ENCODE results near the gene CEMIP. TPM values are rescaled to one million over a fixed set of nuclear protein-coding genes. Genes with fewer than 3 reads are reported as not detected.

CEMIP gene
- total RNA-seq, 1 donor from 2014 or later, result 5.3 TPM

DNA sequence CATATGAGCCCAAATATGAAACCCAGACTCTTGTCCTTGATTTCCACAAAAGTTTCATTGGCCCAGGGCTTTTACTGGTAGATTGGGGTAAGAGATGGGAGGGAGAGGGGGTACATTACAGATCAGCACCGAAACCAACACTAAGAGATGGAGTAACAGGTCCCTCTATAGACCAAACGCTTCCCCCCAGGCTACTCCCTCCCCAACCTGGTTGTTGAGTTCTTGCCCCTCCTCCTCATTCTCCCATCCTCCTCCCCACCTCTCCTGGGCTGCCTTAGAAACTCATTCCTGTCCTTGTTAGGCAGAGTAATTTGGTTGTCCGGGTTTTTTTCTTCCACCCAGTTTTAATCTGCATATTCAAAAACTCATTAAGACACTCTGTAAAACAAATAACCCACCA lies 136.3 kb downstream of the CEMIP start:
- H3K36me3 ChIP-seq (ENCODE audit: control insufficient read depth, insufficient read depth, low read length), result no peaks in the 10 kb centered on the region
- FAIRE-seq (no peak), DNase-seq (ENCODE audit: low read depth) (no peak)
- TF ChIP-seq, protein P1, sequence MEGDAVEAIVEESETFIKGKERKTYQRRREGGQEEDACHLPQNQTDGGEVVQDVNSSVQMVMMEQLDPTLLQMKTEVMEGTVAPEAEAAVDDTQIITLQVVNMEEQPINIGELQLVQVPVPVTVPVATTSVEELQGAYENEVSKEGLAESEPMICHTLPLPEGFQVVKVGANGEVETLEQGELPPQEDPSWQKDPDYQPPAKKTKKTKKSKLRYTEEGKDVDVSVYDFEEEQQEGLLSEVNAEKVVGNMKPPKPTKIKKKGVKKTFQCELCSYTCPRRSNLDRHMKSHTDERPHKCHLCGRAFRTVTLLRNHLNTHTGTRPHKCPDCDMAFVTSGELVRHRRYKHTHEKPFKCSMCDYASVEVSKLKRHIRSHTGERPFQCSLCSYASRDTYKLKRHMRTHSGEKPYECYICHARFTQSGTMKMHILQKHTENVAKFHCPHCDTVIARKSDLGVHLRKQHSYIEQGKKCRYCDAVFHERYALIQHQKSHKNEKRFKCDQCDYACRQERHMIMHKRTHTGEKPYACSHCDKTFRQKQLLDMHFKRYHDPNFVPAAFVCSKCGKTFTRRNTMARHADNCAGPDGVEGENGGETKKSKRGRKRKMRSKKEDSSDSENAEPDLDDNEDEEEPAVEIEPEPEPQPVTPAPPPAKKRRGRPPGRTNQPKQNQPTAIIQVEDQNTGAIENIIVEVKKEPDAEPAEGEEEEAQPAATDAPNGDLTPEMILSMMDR (IDR thresholded peaks at IDR 0.05; ENCODE audit: insufficient read depth, low read length, severe bottlenecking), result no peak
- no peak overlapping the region for H3K4me3 ChIP-seq (ENCODE audit: low read depth, low read length)
- H3K27me3 ChIP-seq (ENCODE audit: control insufficient read depth, insufficient read depth, low read length), result no peaks in the 10 kb centered on the region

DNA sequence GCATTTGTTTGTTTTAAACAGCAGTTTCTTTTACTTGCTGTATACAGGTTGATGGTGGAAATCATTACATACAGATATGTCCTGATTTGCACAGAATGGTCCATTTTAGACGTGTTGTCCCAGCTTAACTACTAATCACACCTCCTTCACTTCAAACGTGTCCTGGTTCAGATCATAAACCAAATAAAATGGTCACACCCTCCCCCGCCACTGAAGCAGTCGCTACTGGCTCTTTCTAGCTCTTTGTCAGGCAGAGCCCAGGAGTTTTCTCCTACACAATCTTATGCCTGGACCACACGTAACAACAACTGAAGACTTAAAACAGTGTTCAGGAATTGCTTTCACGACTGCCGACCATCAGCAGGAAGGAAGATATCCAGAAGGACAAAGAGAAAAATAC lies 136.9 kb downstream of the CEMIP start:
- no peak for FAIRE-seq
- Histone ChIP-seq H3K4me3 (ENCODE audit: low read depth, low read length) (no peak overlapping the region), H3K27me3 (ENCODE audit: control insufficient read depth, insufficient read depth, low read length) (no peaks in the 10 kb centered on the region), H3K36me3 (ENCODE audit: control insufficient read depth, insufficient read depth, low read length) (no peaks in the 10 kb centered on the region)
- no peak for DNase-seq (ENCODE audit: low read depth)
- TF ChIP-seq, protein P1 (IDR thresholded peaks at IDR 0.05; ENCODE audit: insufficient read depth, low read length, severe bottlenecking), result no peak

DNA sequence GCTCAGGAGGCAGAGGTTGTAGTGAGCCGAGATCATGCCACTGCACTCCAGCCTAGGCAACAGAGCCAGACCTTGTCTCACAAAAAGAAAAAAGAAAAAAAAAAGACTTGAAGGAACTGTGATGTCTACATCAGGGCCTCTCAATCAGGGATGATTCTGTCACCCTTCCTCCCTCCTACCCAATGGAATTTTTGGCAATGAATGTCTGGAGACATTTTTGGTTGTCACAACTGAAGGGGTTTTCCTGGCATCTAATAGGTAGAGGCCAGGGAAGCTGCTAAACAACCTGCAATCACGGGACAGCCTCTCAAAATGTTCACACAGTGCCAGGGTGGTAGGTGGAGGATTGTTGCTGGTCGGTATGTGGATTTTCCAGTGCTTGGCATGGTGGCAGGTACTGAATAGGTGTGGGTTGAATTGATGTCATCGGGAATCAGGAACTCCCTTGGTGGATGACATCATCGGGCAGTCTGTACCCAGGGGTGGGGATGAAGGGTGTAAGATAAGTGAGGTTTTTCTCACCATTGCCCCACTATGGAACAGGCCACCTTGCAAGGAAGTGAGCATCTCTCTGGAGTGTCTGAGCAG lies 139.1 kb downstream of the CEMIP start:
- no peak for DNase-seq (ENCODE audit: low read depth)

DNA sequence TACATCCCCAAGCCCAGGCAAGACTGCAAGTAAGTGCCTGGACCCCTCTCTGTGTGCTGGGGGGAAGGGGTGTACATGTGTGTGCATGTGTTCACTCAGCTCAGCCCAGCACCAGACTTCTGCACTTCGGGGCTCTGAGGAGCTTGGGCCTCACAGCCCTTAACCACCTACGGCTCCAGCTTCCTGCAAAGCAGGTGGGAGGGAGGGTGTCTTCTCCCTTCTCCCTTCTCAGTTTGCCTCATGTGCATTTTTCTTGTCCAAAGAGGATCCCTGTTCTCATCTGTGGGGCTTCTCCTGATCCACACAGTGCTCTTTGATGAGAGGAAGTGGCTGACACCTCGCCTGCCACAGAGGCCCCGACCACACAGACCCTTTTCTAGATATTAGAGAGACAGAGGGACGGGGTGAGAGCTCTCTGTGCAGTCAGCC lies 141.1 kb downstream of the CEMIP start:
- no peak for FAIRE-seq
- no peaks in the 10 kb centered on the region for H3K36me3 ChIP-seq (ENCODE audit: control insufficient read depth, insufficient read depth, low read length)

More for the DNA sequence above, 139.1 kb downstream of the CEMIP start:
- H3K27me3 ChIP-seq (ENCODE audit: control insufficient read depth, insufficient read depth, low read length), result no peaks in the 10 kb centered on the region
- no peak overlapping the region for H3K4me3 ChIP-seq (ENCODE audit: low read depth, low read length)
- TF ChIP-seq, protein P1 (IDR thresholded peaks at IDR 0.05; ENCODE audit: insufficient read depth, low read length, severe bottlenecking), result no peak
- peak; percentile 13 for FAIRE-seq
- no peaks in the 10 kb centered on the region for H3K36me3 ChIP-seq (ENCODE audit: control insufficient read depth, insufficient read depth, low read length)

DNA sequence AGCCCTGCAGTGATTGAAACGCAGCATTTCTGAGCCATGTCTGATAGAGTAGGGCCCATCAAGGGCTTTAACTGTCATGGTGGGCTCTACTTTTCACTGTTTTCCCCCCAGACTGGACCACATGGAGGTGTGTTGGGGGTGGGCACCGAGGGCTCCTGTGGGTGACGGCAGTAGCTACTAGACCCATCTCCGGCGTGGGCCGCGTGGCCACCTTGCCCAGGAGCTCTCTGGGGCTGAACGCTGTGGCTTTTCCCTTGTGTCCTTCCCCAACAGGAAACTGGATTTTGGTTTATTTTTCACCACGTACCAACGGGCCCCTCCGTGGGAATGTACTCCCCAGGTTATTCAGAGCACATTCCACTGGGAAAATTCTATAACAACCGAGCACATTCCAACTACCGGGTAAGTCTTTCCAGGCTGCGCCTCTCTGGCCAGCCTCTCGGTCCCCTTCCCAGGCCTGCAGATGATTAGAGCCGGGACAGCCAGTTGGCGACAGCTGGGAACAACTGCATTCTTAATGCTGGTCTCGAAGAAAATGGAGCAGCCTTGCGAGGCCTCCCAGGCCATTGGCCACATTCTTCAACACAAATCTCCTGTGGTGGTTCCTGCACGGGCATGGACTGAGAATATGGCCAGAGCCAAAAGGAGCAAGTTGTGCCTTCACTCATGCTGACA lies 142.7 kb downstream of the CEMIP start:
- H3K27me3 ChIP-seq (ENCODE audit: control insufficient read depth, insufficient read depth, low read length), result no peaks in the 10 kb centered on the region
- H3K36me3 ChIP-seq (ENCODE audit: control insufficient read depth, insufficient read depth, low read length), result no peaks in the 10 kb centered on the region
- FAIRE-seq, result no peak

More for the DNA sequence above, 141.1 kb downstream of the CEMIP start:
- H3K27me3 ChIP-seq (ENCODE audit: control insufficient read depth, insufficient read depth, low read length), result no peaks in the 10 kb centered on the region
- DNase-seq (ENCODE audit: low read depth), result no peak
- TF ChIP-seq, protein P1 (IDR thresholded peaks at IDR 0.05; ENCODE audit: insufficient read depth, low read length, severe bottlenecking), result no peak
- H3K4me3 ChIP-seq (ENCODE audit: low read depth, low read length), result no peak overlapping the region

More for the DNA sequence above, 142.7 kb downstream of the CEMIP start:
- DNase-seq (ENCODE audit: low read depth), result no peak
- no peak overlapping the region for H3K4me3 ChIP-seq (ENCODE audit: low read depth, low read length)
- TF ChIP-seq, protein P1 (IDR thresholded peaks at IDR 0.05; ENCODE audit: insufficient read depth, low read length, severe bottlenecking), result no peak

Data from bronchial epithelial cell (primary cell).